ENCODE results near the gene KCNA5. TPM values are rescaled to one million over a fixed set of nuclear protein-coding genes. Genes with fewer than 3 reads are reported as not detected.

The KCNA5 gene
- total RNA-seq, 1 experiment from 2014 or later, result not detected

DNA sequence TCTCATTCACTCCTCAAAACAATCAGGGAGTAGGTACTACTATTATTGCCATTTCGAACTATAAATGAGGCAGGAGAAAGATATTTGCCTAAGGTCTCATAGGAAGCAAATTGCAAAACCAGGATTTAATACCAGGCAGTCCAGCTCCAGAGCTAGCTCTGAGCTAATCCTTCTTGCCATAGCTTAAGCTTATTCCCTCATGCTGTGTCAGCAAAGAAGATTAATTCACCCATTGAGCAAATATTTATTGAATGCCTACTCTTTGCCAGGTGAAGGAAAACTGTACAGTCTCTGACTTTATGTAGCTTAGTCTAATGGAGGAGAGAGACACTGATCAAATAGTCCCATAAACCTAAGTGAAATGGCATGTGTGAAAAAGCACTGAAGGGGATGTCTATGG is 19.5 kb downstream of the KCNA5 start:
- DNase-seq (no peak), ATAC-seq (no peak)
- no peak overlapping the region for H3K4me3 ChIP-seq (ENCODE audit: low read length)
- no peaks in the 10 kb centered on the region for H3K79me2 ChIP-seq (ENCODE audit: low read length)
- H3K9me3 ChIP-seq (ENCODE audit: low read length), result no peaks in the 10 kb centered on the region
- no peaks in the 10 kb centered on the region for H4K20me1 ChIP-seq (ENCODE audit: low read length)
- H3K27ac ChIP-seq (ENCODE audit: low read length), result no peak overlapping the region
- no TSS peak for BruUV-seq (replicated peaks)
- ChIA-PET CTCF (no interaction called here), POLR2A (ENCODE audit: unreplicated experiment) (no interaction called here)
- intact Hi-C loops (cut with micrococcal nuclease), result no loop called here
- no peaks in the 10 kb centered on the region for H3K36me3 ChIP-seq (ENCODE audit: low read depth, low read length)
- H2AFZ ChIP-seq (ENCODE audit: low read length), result no peak overlapping the region
- H3K9me2 ChIP-seq (replicated peaks; ENCODE audit: low read length), result no peaks in the 10 kb centered on the region
- TF ChIP-seq EZH2 (IDR thresholded peaks at IDR 0.05; ENCODE audit: low read length, unreplicated experiment) (no peak), EZH2phosphoT487 (IDR thresholded peaks at IDR 0.05; ENCODE audit: borderline replicate concordance, low read length) (no peak)
- TF ChIP-seq, protein P1, sequence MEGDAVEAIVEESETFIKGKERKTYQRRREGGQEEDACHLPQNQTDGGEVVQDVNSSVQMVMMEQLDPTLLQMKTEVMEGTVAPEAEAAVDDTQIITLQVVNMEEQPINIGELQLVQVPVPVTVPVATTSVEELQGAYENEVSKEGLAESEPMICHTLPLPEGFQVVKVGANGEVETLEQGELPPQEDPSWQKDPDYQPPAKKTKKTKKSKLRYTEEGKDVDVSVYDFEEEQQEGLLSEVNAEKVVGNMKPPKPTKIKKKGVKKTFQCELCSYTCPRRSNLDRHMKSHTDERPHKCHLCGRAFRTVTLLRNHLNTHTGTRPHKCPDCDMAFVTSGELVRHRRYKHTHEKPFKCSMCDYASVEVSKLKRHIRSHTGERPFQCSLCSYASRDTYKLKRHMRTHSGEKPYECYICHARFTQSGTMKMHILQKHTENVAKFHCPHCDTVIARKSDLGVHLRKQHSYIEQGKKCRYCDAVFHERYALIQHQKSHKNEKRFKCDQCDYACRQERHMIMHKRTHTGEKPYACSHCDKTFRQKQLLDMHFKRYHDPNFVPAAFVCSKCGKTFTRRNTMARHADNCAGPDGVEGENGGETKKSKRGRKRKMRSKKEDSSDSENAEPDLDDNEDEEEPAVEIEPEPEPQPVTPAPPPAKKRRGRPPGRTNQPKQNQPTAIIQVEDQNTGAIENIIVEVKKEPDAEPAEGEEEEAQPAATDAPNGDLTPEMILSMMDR (conservative IDR thresholded peaks at IDR 0.05; ENCODE audit: low read depth, low read length), result no peak
- no peaks in the 10 kb centered on the region for H3K4me1 ChIP-seq (ENCODE audit: insufficient read depth, low read length)
- no peak overlapping the region for H3K9ac ChIP-seq (ENCODE audit: low read length)
- H3K4me2 ChIP-seq (ENCODE audit: low read length), result no peak overlapping the region
- no peaks in the 10 kb centered on the region for H3F3A ChIP-seq (ENCODE audit: low read length, unreplicated experiment)
- no peaks in the 10 kb centered on the region for H3K27me3 ChIP-seq (ENCODE audit: low read length)

- POLR2A ChIA-PET (ENCODE audit: unreplicated experiment), result no interaction called here
- H2AFZ ChIP-seq (ENCODE audit: low read length), result no peak overlapping the region
- intact Hi-C loops (cut with micrococcal nuclease), result no loop called here
- BruUV-seq (replicated peaks), result no TSS peak
- H3K9ac ChIP-seq (ENCODE audit: low read length), result no peak overlapping the region
- H3K4me1 ChIP-seq (ENCODE audit: insufficient read depth, low read length), result no peaks in the 10 kb centered on the region
- H3K79me2 ChIP-seq (ENCODE audit: low read length), result no peaks in the 10 kb centered on the region
- no peak overlapping the region for H3K4me3 ChIP-seq (ENCODE audit: low read length)
- no peaks in the 10 kb centered on the region for H3K9me3 ChIP-seq (ENCODE audit: low read length)
- no peaks in the 10 kb centered on the region for H3K36me3 ChIP-seq (ENCODE audit: low read depth, low read length)
- ATAC-seq (no peak), DNase-seq (no peak)
- H3F3A ChIP-seq (ENCODE audit: low read length, unreplicated experiment), result no peaks in the 10 kb centered on the region
- H3K27me3 ChIP-seq (ENCODE audit: low read length), result no peaks in the 10 kb centered on the region
- no peak overlapping the region for H3K27ac ChIP-seq (ENCODE audit: low read length)
- no peaks in the 10 kb centered on the region for H4K20me1 ChIP-seq (ENCODE audit: low read length)
- H3K9me2 ChIP-seq (replicated peaks; ENCODE audit: low read length), result no peaks in the 10 kb centered on the region
- CTCF ChIA-PET, result no interaction called here
- TF ChIP-seq EZH2phosphoT487 (IDR thresholded peaks at IDR 0.05; ENCODE audit: borderline replicate concordance, low read length) (no peak), EZH2 (IDR thresholded peaks at IDR 0.05; ENCODE audit: low read length, unreplicated experiment) (no peak)
- TF ChIP-seq, protein P1 (conservative IDR thresholded peaks at IDR 0.05; ENCODE audit: low read depth, low read length), result no peak
- no peak overlapping the region for H3K4me2 ChIP-seq (ENCODE audit: low read length)
These were observed 21.3 kb downstream of the KCNA5 start for GRCh38 chr12:5064913-5065490.

DNA sequence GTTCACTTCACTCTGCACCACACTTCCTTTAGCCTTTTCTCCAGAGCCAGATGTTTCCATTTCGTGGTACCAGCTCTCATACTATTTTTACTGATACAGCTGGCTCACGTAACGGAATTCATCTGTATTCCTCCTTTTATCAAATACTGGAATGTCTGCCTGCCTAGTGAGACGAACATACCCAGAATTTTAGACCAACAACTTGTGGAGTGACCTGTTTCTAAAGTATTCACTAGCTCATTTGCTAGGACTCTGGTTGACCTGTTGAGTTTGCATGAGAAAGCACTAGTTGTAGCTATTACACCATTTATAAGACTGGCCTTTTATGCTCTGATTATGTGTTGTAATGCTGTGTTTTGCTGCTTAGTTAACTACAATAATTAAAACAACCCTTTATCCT is 22.6 kb downstream of the KCNA5 start:
- BruUV-seq (replicated peaks), result no TSS peak
- H3K4me1 ChIP-seq (ENCODE audit: insufficient read depth, low read length), result no peaks in the 10 kb centered on the region
- ATAC-seq, result no peak
- POLR2A ChIA-PET (ENCODE audit: unreplicated experiment), result no interaction called here
- H3K9me3 ChIP-seq (ENCODE audit: low read length), result no peaks in the 10 kb centered on the region
- intact Hi-C loops (cut with micrococcal nuclease), result no loop called here
- no peak for DNase-seq
- no peaks in the 10 kb centered on the region for H4K20me1 ChIP-seq (ENCODE audit: low read length)
- no peak overlapping the region for H3K4me2 ChIP-seq (ENCODE audit: low read length)
- CTCF ChIA-PET, result no interaction called here
- no peaks in the 10 kb centered on the region for H3K79me2 ChIP-seq (ENCODE audit: low read length)
- H3K36me3 ChIP-seq (ENCODE audit: low read depth, low read length), result no peaks in the 10 kb centered on the region
- no peak overlapping the region for H3K4me3 ChIP-seq (ENCODE audit: low read length)
- no peaks in the 10 kb centered on the region for H3F3A ChIP-seq (ENCODE audit: low read length, unreplicated experiment)
- H3K9me2 ChIP-seq (replicated peaks; ENCODE audit: low read length), result no peaks in the 10 kb centered on the region
- no peak overlapping the region for H3K27ac ChIP-seq (ENCODE audit: low read length)
- no peaks in the 10 kb centered on the region for H3K27me3 ChIP-seq (ENCODE audit: low read length)
- H3K9ac ChIP-seq (ENCODE audit: low read length), result no peak overlapping the region
- no peak overlapping the region for H2AFZ ChIP-seq (ENCODE audit: low read length)
- TF ChIP-seq EZH2phosphoT487 (IDR thresholded peaks at IDR 0.05; ENCODE audit: borderline replicate concordance, low read length) (no peak), EZH2 (IDR thresholded peaks at IDR 0.05; ENCODE audit: low read length, unreplicated experiment) (no peak)
- TF ChIP-seq, protein P1 (conservative IDR thresholded peaks at IDR 0.05; ENCODE audit: low read depth, low read length), result no peak
